ENCODE measurements around the gene TRNT1.

The TRNT1 gene

DNA sequence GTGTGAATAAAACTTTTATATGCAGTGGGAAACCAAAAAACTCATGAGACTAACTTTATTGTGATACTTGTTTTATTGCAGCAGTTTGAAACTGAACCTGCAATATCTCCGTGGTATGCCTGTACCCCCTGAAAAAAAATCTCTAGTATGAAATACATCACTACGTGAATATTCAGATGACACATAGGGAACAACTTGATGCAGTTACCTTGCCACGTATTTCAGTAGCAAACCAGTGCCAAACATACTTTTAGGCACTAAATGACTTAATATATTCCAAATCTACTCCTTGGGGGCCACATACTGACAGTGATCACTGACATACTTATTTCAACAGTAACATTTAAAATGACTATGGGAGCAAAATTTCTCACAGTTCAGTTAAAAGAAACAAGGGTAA, 38.9 kb downstream of the TRNT1 start:
- no peak for TF ChIP-seq FOXP2 (optimal IDR thresholded peaks at IDR 0.05; ENCODE audit: borderline replicate concordance, extremely low read depth, extremely low read length, insufficient read depth)
- TF ChIP-seq, protein P1, sequence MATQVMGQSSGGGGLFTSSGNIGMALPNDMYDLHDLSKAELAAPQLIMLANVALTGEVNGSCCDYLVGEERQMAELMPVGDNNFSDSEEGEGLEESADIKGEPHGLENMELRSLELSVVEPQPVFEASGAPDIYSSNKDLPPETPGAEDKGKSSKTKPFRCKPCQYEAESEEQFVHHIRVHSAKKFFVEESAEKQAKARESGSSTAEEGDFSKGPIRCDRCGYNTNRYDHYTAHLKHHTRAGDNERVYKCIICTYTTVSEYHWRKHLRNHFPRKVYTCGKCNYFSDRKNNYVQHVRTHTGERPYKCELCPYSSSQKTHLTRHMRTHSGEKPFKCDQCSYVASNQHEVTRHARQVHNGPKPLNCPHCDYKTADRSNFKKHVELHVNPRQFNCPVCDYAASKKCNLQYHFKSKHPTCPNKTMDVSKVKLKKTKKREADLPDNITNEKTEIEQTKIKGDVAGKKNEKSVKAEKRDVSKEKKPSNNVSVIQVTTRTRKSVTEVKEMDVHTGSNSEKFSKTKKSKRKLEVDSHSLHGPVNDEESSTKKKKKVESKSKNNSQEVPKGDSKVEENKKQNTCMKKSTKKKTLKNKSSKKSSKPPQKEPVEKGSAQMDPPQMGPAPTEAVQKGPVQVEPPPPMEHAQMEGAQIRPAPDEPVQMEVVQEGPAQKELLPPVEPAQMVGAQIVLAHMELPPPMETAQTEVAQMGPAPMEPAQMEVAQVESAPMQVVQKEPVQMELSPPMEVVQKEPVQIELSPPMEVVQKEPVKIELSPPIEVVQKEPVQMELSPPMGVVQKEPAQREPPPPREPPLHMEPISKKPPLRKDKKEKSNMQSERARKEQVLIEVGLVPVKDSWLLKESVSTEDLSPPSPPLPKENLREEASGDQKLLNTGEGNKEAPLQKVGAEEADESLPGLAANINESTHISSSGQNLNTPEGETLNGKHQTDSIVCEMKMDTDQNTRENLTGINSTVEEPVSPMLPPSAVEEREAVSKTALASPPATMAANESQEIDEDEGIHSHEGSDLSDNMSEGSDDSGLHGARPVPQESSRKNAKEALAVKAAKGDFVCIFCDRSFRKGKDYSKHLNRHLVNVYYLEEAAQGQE (IDR thresholded peaks at IDR 0.05; ENCODE audit: insufficient read depth in 1 of 2, low read depth in 2 of 2, low read length in 2 of 2) = no peak
- no peak for TF ChIP-seq POLR2AphosphoS5 (IDR thresholded peaks at IDR 0.05; ENCODE audit: low read depth, low read length)
- no peak for TF ChIP-seq TAF1 (IDR thresholded peaks at IDR 0.05; ENCODE audit: borderline replicate concordance, insufficient read depth, low read length)

DNA sequence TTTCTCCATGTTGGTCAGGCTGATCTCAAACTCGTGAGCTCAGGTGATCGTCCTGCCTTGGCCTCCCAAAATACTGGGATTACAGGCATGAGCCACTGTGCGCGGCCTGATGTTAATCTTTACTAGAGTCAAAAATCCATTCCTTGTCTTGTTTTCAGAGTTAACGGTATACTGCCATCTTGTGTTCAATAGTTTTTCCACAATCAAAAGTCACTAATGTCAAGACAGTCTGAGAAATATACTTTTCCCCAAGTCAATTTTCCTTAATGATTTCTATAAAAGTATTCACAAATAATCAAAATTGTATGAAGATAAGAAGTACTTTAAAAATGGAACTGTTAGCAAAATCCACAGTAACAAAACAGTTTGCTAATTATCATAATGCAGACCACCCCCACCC, 44.3 kb downstream of the TRNT1 start:
- TF ChIP-seq TAF1 (IDR thresholded peaks at IDR 0.05; ENCODE audit: borderline replicate concordance, insufficient read depth, low read length) = no peak
- TF ChIP-seq FOXP2 (optimal IDR thresholded peaks at IDR 0.05; ENCODE audit: borderline replicate concordance, extremely low read depth, extremely low read length, insufficient read depth) = no peak
- TF ChIP-seq SIN3A (IDR thresholded peaks at IDR 0.05; ENCODE audit: borderline replicate concordance, insufficient read depth, low read length) = no peak
- TF ChIP-seq POLR2AphosphoS5 (IDR thresholded peaks at IDR 0.05; ENCODE audit: low read depth, low read length) = no peak
- TF ChIP-seq, protein P1 (IDR thresholded peaks at IDR 0.05; ENCODE audit: insufficient read depth in 1 of 2, low read depth in 2 of 2, low read length in 2 of 2) = no peak

DNA sequence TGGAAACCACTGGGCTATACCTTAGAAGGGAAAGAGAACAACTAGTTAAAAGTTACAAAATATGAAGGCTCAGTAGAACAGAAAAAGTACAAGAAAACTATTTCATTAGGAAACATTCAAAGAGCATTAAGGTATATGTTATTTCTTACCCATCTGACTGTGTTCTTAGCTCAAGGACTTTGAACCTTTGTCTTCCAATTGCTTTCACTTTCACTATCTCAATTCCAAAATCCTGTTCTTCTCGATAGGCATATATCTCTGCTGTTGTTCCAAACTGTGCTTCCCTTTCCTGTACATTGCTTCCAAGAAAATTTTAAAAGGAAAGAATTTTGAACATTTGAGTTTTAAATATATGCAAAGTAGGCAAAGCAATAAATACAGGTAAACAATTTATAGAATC, 45.9 kb downstream of the TRNT1 start:
- no peak for TF ChIP-seq TAF1 (IDR thresholded peaks at IDR 0.05; ENCODE audit: borderline replicate concordance, insufficient read depth, low read length)
- TF ChIP-seq, protein P1 (IDR thresholded peaks at IDR 0.05; ENCODE audit: insufficient read depth in 1 of 2, low read depth in 2 of 2, low read length in 2 of 2) = no peak
- no peak for TF ChIP-seq SIN3A (IDR thresholded peaks at IDR 0.05; ENCODE audit: borderline replicate concordance, insufficient read depth, low read length)
- TF ChIP-seq POLR2AphosphoS5 (IDR thresholded peaks at IDR 0.05; ENCODE audit: low read depth, low read length) = no peak
- TF ChIP-seq FOXP2 (optimal IDR thresholded peaks at IDR 0.05; ENCODE audit: borderline replicate concordance, extremely low read depth, extremely low read length, insufficient read depth) = no peak

DNA sequence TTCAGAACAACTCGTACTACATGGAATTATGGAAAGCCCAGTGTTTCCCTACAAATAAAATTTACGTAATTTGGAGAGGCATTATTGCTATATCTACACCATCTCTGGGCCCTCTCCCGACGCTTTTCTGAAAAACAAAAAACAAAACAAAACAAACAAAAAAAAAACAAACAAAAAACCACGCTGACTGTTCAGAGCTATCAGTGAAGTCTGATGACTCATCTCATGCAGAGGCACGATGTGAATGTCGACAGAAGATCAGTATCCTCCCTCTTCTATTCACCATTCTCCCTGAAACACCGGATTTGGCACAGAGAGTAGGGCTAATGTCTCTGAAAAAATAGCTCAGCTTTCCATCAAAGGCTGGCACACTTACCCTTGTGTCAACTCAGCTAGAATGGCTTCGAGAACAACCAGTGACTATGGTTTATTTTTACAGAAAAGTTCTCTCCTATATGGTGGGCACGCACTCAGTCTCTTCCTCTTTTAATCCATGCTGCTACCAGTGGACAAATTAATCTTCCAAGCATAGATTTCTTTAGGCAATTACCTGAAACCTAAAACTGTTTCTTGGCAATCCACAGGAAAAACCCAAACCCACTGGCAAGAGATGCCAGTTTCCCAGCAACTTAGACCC, 51.2 kb downstream of the TRNT1 start:
- TF ChIP-seq, protein P1 (IDR thresholded peaks at IDR 0.05; ENCODE audit: insufficient read depth in 1 of 2, low read depth in 2 of 2, low read length in 2 of 2) = no peak
- TF ChIP-seq POLR2AphosphoS5 (IDR thresholded peaks at IDR 0.05; ENCODE audit: low read depth, low read length) (no peak), FOXP2 (optimal IDR thresholded peaks at IDR 0.05; ENCODE audit: borderline replicate concordance, extremely low read depth, extremely low read length, insufficient read depth) (no peak), SIN3A (IDR thresholded peaks at IDR 0.05; ENCODE audit: borderline replicate concordance, insufficient read depth, low read length) (no peak), TAF1 (IDR thresholded peaks at IDR 0.05; ENCODE audit: borderline replicate concordance, insufficient read depth, low read length) (no peak)
